ENCODE results near the gene EVI5L.

EVI5L gene

DNA sequence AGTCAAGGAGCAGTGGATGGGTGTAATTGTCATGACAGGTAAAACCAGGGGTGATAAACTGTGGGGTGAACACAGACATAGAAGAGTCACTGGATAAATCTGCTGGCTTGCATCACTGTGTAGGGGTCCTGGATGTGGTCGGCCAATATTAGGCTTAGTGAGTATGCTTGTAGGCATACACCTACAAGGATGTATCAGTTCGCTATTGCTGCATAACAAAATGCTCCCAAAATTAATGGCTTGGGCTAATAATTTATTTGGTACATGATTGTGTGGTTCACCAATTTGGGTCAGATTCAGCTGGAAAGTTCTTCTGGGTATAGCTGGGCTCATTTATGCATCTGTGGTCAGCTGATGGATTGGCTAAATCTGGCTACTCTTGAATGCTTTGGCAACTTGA lies 11.2 kb upstream of the EVI5L start:
- no peak for DNase-seq

DNA sequence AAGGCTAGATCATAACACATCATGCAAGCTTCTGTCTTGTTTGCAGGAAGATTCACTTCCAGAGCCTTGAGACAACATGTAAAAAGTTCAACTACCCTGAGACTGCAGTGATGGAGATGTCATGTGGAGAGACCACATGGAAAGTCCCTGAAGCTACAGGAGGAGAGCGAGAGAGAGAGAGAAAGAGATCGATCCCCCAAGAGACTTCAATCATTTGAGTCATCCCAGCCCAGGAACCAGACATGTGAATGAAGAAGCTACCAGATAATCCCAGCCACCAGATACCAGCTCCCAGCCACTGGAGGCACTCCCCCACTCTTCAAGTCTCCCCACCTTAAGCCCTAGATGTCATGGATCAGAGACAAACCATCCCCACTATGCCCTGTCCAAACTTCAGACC lies 10.7 kb upstream of the EVI5L start:
- DNase-seq = no peak

DNA sequence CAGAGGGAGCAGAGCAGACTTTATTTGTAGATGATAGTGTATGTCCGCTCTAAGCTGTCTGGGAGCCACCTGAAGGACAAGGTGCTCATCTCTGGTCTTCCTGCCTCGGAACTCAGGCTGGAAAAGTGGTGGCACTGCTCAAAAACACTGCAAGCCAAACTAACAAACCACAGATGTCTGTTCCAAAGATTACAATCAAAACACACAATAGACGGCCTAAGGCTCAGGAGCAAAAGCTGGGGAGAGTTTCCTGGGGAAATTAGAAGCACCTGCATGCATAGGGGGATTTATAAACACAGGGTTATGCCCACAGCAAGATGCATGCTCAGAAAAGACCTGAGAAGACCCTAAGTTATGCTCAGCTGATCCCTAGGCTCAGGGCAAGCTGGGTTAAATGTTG lies 9.4 kb upstream of the EVI5L start:
- DNase-seq = no peak

DNA sequence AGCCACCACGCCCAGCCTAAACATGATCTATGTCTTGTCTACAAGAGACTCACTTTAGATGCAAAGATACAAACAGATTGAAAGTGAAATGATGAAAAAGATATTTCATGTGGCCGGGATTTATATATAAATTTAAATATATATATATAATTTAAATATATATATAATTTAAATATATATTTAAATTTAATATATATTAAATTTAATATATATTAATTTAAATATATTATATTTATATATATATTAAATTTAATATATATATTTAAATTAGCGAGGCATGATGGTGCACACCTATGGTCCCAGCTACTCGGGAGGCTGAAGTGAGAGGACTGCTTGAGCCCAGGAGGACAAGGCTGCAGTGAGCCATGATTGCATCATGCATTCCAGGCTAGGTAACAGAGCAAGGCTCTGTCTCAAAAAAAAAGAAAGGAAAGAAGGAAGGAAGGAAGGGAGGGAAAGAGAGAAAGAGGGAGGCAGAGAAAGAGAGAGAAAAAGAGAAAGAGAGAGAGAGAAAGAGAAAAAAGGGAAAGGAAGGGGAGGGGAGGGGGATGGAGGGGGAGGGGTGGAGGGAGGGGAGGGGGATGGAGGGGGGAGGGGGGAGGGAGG lies 7.0 kb upstream of the EVI5L start:
- DNase-seq = no peak

DNA sequence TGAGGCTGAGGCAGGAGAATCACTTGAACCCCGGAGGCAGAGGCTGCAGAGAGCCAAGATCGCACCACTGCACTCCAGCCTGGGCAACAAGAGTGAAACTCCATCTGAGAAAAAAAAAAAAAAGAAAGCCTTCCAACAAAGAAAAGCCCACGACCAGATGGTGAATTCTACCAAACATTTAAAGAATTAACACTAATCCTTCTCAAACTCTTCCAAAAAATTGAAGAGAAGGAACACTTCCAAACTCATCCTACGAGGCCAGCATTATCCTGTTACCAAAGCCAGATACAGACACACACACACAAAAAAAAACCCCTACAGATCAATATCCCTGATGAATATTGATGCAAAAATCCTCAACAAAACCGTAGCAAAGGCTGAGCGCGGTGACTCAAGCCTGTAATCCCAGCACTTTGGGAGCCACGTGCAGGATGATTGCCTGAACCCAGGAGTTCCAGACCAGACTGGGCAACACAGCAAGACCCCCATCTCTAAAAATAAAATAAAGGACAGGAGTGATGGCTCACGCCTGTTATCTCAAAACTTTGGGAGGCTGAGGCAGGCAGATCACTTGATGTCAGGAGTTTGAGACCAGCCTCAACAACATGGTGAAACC lies 6.2 kb upstream of the EVI5L start:
- no peak for DNase-seq

DNA sequence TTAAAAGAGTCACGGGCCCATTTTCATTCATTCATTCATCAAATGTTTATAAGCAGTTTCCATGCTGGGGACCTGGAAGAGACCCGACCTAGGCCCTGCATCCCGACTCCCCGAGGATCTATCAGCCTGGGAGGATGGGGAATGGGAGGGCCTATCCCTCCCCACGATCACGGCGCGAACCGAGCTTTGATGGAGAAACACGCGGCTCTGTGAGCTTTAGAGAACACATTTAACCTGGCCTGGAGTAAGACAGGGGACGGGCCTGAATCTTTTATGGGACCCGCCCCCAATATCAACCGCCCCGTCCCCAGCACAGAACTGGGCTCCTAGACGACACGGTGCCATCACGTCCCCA lies 875 bp upstream of the EVI5L start:
- DNase-seq = no peak

DNA sequence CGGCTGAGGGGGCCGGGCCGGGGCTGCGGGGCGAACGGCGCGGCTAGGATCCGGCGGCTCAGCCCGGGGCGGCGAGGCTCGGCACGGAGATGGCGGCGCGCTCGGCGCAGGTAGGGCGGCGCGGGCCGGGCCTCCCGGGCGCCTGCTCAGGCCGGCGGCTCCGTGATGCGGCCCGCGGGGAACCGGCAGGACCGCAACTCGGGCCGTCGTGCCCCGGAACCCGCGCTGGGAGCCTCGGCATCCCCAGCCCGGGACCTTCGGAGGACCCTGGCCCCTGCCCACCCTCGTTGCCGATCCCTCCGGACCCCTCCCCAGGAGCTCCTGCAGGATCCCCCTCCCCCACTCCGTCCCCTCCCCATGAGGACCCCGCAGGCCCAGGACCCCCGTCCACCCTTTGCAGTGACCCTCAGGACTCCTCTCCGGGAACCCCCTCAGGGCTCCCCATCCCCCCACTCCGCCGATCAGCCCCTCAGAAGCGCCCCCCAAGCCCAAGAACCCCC lies 304 bp downstream of the EVI5L start:
- no peak for DNase-seq

DNA sequence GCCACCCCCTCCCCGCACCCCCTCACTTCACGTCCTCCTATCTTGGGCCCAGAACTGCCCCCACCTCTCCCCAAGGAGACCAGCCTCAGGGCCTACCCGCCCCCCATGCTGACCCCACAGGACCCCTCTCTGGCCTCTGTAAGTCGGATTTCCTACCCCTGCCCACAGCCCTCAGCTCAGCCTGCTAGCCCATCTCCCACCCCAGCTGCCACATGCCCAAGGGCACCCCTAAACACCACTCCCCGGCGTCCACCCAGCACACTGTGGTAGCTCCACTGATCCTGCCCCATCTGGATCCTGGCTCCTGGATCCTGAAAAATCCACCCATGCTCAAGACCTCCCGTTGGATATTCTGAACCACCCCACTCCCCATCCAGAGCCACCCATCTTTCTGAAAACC lies 805 bp downstream of the EVI5L start:
- no peak for DNase-seq

DNA sequence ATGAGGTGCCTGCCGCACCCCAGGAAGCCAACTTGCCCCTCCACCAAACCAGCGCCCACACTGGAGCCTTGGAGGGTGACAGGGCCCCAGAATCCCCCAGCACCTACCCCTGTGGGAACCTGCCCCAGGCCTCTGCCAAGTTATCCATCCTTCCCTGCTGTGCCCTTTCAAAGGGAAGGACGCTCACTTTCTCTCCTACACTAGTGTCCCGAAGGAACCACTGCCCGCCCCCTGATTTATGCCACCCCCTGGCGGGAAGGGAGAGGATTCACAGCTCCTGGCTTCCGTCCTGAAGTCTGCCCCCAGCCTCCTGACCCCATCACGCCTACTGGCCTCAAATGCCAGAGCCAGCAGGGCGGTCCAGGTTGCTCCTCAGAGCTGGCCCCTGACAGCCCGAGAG lies 1.4 kb downstream of the EVI5L start:
- DNase-seq = no peak

DNA sequence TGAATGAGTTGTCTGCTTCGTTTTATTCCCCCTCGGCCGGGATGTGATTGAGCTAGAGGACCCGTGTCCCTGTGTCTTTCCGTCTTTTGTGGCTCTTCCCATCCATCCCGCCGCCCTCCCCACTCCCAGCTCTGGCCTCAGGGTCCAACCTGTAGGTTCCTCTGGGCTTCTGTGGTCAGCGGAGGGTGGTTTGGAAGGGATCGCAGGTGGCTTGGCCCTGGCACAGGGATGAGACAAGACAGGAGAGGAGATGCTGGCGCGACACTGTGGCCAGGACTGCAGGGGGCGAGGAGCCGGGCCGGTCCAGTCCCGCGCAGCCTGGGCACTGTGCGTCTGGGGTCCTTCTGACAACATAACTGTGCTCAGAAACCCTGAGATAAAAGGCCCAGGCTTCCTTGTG lies 2.0 kb downstream of the EVI5L start:
- DNase-seq = no peak

DNA sequence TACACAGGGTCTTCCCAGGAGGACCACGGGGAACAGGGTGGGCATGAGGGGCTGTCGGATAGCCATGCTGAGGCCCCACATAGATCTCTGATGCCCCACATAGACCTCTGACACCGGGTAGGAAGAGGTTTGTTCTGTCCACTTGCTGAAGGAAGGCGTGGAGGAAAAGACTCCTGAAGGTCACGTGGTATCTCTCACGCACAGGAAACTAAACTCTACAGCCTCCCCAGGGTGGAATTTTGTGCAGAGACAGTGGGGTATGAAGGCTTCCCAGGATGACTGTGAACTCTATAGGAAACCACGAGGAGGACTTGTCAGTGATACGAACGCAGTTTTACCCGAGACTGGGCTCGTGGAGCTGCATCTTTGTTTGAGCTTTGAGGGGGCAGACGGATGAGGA lies 2.8 kb downstream of the EVI5L start:
- DNase-seq = no peak

DNA sequence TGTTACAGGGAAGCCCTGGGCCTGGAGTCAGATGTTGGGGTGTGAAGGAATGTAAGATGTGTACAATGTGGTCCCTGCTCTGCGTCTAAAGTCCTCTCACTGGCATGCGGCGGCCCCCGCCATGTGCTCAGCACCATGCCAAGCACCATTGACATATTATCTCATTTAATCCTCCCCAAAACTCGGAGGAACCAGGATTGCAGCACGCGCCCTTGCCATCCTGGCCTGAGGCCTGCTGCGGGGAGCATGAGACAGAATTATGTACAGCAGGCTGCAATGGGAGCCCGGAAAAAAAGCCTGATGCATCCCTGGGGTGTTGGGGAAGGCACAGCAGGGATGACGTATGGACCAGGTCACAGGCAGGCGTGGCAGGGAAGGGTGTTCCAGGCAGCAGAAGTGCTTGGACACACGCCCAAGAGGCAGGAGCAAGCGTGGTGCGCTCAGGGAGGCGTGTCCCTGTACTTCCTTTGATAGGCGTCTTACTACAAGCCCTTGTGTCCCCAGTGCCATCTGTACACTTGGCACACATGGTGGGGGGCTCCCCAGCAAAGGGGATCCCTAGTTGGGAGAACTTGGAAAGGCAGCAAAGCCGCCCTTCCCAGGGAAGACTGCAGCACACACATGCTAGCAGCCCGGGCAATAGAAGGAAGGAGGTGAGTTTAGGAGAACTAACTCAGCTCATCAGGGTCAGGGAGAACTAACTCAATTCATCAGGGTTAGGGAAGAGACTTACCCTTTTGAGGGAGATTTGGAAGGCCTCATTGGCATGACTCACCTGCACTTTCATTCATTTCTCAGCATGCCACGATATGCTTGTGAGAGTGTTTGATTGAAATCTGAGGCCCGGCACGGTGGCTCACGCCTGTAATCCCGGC lies 3.4 kb downstream of the EVI5L start:
- DNase-seq = no peak

DNA sequence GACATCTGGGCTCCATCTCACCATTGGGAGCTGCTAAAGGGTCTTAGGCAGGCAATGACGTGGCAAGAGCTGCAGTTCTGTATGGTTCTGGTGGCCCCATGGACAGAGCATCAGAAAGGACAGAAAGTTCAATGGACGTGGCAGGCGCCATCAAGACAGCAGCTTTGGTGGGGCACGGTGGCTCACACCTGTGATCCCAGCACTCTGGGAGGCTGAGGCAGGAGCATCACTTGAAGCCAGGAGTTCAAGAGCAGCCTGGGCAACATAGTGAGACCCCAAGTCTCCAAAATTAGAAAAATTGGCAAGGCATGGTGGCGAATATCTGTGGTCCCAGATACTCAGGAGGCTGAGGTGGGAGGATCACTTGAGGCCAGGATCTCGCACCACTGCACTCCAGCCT lies 9.5 kb downstream of the EVI5L start:
- DNase-seq = no peak

DNA sequence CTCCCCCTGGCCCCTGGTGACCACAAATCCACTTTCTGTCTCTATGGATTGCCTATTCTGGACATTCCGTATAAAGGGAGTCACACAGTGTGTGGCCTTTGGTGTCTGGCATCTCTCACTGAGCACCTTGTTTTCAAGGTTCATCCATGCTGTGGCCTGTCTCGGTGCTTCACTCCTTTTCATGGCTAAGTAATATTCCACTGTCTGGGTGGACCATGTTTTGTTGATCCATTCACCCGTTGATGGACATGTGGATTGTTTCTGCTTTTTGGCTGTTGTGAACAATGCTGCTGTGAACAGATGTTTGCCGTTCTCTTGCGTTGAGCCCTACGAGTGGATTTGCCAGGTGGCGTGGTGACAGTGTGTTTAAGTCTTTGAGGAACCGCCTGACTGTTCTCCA lies 10.6 kb downstream of the EVI5L start:
- no peak for DNase-seq

DNA sequence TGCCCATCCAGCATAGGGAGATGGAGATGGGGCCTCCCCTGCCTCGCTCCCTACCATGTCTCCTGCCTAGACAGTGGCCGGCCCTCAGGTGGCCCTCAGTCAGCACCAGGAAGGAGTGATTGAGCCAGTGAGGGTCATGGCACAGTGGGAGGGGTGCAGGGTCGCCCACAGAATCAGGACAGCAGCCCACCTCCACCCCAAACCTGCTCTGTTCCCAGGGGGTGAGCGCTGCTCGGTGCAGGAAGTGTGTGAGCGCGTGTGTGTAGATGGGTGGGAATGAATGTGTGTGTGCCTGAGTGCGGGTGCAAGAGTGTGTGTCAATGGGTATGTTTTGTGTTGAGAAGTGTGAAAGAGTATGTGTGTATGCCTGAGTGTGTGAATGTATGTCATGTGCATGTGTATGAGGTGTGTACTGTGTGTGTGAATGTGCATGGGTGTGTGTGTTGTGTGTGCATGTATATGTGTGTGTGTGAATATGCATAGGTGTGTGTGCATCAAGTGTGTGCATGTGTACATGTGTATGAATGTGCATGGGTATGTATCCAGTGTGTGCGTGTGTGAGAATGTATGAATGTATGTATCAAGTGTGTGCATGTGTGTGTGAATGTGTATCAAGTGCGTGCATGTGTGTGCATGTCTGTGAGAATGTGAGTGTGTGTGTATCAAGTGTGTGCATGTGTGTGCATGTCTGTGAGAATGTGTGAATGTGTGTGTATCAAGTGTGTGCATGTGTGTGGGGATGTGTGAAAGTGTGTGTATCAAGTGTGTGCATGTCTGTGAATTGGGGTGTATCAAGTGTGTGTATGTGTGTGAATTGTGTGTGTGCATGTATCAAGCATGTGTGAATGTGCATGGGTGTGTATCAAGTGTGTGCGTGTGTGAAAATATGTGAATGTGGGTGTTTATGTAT lies 12.0 kb downstream of the EVI5L start:
- no peak for DNase-seq

DNA sequence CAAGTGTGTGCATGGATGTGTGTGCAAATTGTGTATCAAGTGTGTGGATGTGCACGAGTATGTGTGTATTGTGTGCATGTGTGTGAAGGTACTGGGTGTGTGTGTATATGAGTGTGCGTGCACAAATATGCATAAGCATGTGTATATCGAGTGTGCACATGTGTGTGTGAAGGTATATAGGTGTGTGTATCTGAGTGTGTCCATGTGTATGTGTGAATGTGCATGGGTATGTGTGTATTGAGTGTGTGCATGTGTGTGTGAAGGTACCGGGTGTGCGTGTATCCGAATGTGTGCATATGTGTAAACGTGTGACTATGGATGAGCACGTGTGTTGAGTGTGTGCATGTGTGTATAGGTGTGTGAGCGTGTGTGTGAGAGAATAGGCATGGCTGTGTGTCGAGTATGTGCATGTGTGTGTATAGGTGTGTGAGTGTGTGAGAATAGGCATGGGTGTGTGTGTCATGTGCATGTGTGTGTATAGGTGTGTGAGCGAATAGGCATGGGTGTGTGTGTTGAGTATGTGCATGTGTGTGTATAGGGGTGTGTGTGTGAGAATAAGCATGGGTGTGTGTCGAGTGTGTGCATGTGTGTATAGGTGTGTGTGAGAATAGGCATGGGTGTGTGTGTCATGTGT lies 12.8 kb downstream of the EVI5L start:
- no peak for DNase-seq

DNA sequence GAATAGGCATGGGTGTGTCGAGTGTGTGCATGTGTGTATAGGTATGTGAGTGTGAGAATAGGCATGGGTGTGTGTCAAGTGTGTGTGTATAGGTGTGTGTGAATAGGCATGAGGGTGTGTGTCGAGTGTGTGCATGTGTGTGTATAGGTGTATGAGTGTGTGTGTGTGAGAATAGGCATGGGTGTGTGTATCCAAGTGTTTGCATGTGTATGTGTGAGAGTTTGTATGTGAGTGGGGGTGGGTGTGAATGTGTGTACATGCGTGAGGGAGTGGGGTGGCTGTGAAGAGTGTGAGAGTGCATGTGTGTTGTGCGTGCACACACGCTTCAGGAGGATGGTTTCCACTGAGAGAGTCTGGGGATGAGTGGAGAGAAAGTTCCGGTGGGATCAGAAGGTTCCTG lies 13.5 kb downstream of the EVI5L start:
- DNase-seq = no peak

DNA sequence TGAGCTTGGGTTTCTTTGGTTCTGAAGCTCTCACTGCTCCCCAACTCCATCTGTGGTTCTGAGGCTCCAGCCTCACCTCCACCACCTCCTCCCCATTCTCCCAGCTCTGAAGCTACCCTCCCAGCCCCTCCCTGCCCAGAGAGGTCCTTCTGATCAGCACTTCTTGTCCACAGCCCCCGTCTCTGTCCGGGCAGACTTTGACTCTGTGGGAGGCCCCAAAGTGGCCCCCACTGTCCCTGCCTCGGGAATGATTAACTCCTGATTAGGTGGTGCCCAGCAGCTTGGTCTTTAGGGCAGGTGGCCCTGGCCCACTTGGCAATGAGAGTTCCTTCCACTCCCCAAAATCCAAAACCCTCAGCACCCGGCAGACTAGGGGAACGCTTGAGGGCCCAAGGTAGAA lies 14.4 kb downstream of the EVI5L start:
- DNase-seq = no peak

DNA sequence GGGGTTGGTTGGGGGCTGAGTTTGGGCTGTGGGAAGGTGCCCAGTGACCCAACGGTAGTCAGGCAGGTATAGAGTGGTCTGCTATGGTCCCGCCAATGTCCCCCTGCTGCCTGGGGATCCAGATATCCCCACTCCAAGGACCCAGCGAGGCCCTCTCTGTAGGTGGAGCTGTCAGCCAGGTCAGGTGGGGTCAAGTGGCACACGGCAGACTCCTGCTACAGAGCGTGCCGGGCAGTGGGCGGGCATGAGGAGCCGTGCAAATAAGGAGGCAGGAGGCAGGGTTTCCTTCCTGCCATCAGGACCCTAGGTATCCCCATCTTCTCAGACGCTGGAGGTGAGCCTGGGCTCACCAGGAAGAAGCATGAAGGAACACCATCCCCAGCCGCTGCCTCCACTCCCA lies 14.9 kb downstream of the EVI5L start:
- DNase-seq = no peak

DNA sequence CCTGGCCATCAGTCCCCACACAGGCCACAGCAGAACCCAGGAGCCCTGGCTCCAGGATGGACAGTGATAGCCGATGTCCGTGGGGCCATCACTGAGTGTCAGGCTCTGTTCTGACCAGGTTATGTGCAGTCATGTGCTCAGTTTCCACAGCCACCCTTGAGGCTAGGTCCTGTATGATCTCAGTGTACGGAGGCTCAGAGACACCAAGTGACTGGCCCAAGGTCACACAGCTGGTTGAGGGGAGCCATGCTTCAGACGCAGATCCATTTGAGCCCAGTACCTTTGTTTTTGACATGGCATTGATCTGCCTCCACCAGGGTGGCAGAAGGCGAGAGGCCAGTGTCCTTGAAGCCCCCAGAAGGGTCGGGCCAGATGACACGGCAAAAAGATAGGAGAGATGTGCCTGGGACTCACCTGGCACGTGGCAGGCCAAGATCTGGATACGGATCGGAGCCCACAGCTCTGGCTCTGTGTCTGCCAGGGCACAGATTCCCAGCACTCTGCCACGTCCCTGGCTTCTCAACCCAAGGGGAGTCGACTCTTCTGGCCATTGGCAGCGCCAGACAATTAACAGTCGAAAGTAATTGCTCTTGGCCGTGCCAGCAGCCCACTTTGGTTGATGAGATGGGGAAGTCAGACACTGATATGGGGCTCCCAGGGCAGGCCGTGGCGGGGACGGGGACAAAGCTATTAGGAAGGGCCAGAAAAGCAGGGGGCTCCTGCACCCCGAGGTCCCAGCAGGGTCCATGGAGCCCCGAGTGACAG lies 15.6 kb downstream of the EVI5L start:
- no peak for DNase-seq

DNA sequence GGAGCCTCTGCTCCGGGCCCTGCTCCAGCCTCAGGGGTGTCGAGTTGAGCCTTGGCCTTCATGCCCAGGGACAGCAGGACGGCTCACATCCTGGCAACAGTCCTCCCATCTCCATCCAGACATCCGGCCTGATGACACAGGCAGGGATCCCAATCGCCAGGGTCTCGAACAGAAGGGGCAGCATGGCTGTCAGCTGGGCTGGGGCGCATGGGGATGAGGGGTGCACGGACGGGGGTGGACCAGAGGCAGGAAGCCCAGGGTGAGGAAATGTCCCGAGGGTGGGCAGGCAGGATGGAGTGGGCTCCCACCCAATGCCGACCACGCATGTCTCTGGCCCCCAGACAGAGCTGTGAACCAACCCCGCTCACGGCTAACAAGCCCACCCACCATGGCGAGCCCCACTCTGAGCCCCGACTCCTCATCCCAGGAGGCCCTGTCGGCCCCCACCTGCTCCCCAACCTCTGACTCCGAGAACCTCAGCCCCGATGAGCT lies 16.2 kb downstream of the EVI5L start:
- no peak for DNase-seq

DNA sequence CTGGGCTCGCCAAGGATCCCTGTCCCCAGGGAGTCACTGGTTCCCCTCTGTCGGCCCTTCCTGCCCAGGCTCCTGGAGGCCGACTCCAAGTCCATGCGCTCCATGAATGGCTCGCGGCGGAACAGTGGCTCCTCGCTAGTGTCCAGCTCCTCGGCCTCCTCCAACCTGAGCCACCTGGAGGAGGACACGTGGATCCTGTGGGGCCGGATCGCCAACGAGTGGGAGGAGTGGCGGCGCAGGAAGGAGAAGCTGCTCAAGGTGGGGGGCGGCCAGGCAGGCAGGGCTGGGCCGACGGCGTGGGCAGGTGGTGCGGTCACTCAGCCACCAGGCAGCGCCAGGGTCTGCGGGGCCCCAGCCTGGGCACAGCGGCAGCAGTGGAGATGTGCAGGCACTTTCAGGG lies 17.6 kb downstream of the EVI5L start:
- DNase-seq = no peak

Measured in activated CD4-positive, alpha-beta T cell treated with anti-CD3 and anti-CD28 coated beads for 1 hour (primary cell).